Rectal smooth muscle tissue (tissue), 1 donor: ENCODE data around the gene RTP2.
A peak's percentile ranks its signal among the peaks of the same experiment; 100 is the strongest.

Experiments
- H3K27ac ChIP-seq: one replicate; pipeline ENCODE4 v1.7.0; 2013; ENCODE audit warnings: low read depth, low read length, inconsistent platforms
- H3K27me3 ChIP-seq: one replicate; pipeline ENCODE4 v1.7.0; 2013; ENCODE audit warnings: low read length; ENCODE audit not compliant: control insufficient read depth, insufficient read depth
- H3K36me3 ChIP-seq: one replicate; pipeline ENCODE4 v1.7.0; 2013; ENCODE audit warnings: low read length; ENCODE audit not compliant: control insufficient read depth, insufficient read depth
- H3K4me1 ChIP-seq: one replicate; pipeline ENCODE4 v1.7.0; 2013; ENCODE audit warnings: low read length; ENCODE audit not compliant: control insufficient read depth, insufficient read depth
- H3K4me3 ChIP-seq: one replicate; pipeline ENCODE4 v1.7.0; 2013; ENCODE audit warnings: low read length
- H3K9ac ChIP-seq: one replicate; pipeline ENCODE4 v1.7.0; 2013; ENCODE audit warnings: low read length

RTP2 gene

GRCh38 chr3:187719628-187720336, 17.4 kb upstream of the RTP2 start:
- Histone ChIP-seq H3K36me3 (peaks cover 12% of the 10 kb centered on the region), H3K9ac (no peak overlapping the region), H3K4me1 (peaks cover 3% of the 10 kb centered on the region), H3K27me3 (no peaks in the 10 kb centered on the region), H3K27ac (peak overlapping the region; percentile 67), H3K4me3 (no peak overlapping the region)

GRCh38 chr3:187718802-187719201, 16.4 kb upstream of the RTP2 start:
- Histone ChIP-seq H3K27me3 (no peaks in the 10 kb centered on the region), H3K4me1 (peaks cover 3% of the 10 kb centered on the region), H3K36me3 (peaks cover 9% of the 10 kb centered on the region), H3K9ac (no peak overlapping the region), H3K27ac (no peak overlapping the region), H3K4me3 (no peak overlapping the region)

GRCh38 chr3:187717572-187717971, 15.2 kb upstream of the RTP2 start:
- Histone ChIP-seq H3K9ac (no peak overlapping the region), H3K4me3 (no peak overlapping the region), H3K27ac (no peak overlapping the region), H3K4me1 (peaks cover 3% of the 10 kb centered on the region), H3K36me3 (peaks cover 6% of the 10 kb centered on the region), H3K27me3 (no peaks in the 10 kb centered on the region)

GRCh38 chr3:187714404-187714979, 12.1 kb upstream of the RTP2 start:
- Histone ChIP-seq H3K36me3 (no peaks in the 10 kb centered on the region), H3K4me3 (no peak overlapping the region), H3K9ac (no peak overlapping the region), H3K27ac (no peak overlapping the region), H3K4me1 (no peaks in the 10 kb centered on the region), H3K27me3 (no peaks in the 10 kb centered on the region)

GRCh38 chr3:187713504-187713903, 11.1 kb upstream of the RTP2 start:
- Histone ChIP-seq H3K4me1 (no peaks in the 10 kb centered on the region), H3K36me3 (no peaks in the 10 kb centered on the region), H3K4me3 (no peak overlapping the region), H3K27ac (no peak overlapping the region), H3K9ac (no peak overlapping the region), H3K27me3 (no peaks in the 10 kb centered on the region)

GRCh38 chr3:187709155-187709554, 6.8 kb upstream of the RTP2 start:
- Histone ChIP-seq H3K4me1 (no peaks in the 10 kb centered on the region), H3K4me3 (no peak overlapping the region), H3K27ac (no peak overlapping the region), H3K27me3 (no peaks in the 10 kb centered on the region), H3K9ac (no peak overlapping the region), H3K36me3 (no peaks in the 10 kb centered on the region)

GRCh38 chr3:187708696-187709095, 6.3 kb upstream of the RTP2 start:
- Histone ChIP-seq H3K4me1 (no peaks in the 10 kb centered on the region), H3K9ac (no peak overlapping the region)

GRCh38 chr3:187706971-187707370, 4.6 kb upstream of the RTP2 start:
- Histone ChIP-seq H3K36me3 (no peaks in the 10 kb centered on the region), H3K27ac (no peak overlapping the region), H3K4me1 (no peaks in the 10 kb centered on the region), H3K9ac (no peak overlapping the region), H3K27me3 (no peaks in the 10 kb centered on the region), H3K4me3 (no peak overlapping the region)

More at GRCh38 chr3:187708696-187709095, 6.3 kb upstream of the RTP2 start:
- Histone ChIP-seq H3K36me3 (no peaks in the 10 kb centered on the region), H3K27me3 (no peaks in the 10 kb centered on the region), H3K27ac (no peak overlapping the region), H3K4me3 (no peak overlapping the region)

GRCh38 chr3:187705164-187705563, 2.8 kb upstream of the RTP2 start:
- Histone ChIP-seq H3K27me3 (no peaks in the 10 kb centered on the region), H3K4me3 (no peak overlapping the region), H3K9ac (no peak overlapping the region), H3K27ac (no peak overlapping the region), H3K4me1 (no peaks in the 10 kb centered on the region), H3K36me3 (no peaks in the 10 kb centered on the region)

- no peaks in the 10 kb centered on the region for H3K4me1 ChIP-seq
- H3K4me3 ChIP-seq, result no peak overlapping the region
- no peaks in the 10 kb centered on the region for H3K27me3 ChIP-seq
- no peak overlapping the region for H3K9ac ChIP-seq
- H3K36me3 ChIP-seq, result no peaks in the 10 kb centered on the region
- no peak overlapping the region for H3K27ac ChIP-seq
Measured at GRCh38 chr3:187700249-187700648, 2.1 kb downstream of the RTP2 start.

GRCh38 chr3:187698499-187699399, 3.6 kb downstream of the RTP2 start:
- Histone ChIP-seq H3K27me3 (no peaks in the 10 kb centered on the region), H3K36me3 (no peaks in the 10 kb centered on the region), H3K27ac (no peak overlapping the region), H3K4me3 (no peak overlapping the region), H3K4me1 (no peaks in the 10 kb centered on the region), H3K9ac (no peak overlapping the region)

GRCh38 chr3:187696021-187696420, 6.3 kb downstream of the RTP2 start:
- Histone ChIP-seq H3K9ac (no peak overlapping the region), H3K4me1 (no peaks in the 10 kb centered on the region), H3K36me3 (no peaks in the 10 kb centered on the region), H3K27ac (no peak overlapping the region), H3K4me3 (no peak overlapping the region), H3K27me3 (no peaks in the 10 kb centered on the region)
